HG02938 (cell line): Measurements from ENCODE around the gene AP2A1.

ENCODE experiments used
- ATAC-seq: cut with Tn5 transposase; IDR thresholded peaks from one replicate; pipeline ENCODE4 v1.9.1; 2021; ENCODE audit warnings: mild to moderate bottlenecking, moderate library complexity; ENCODE audit not compliant: unreplicated experiment

AP2A1 gene

GRCh38 chr19:49837009-49837310, 70.2 kb downstream of the AP2A1 start:
- ATAC-seq = no peak

- ATAC-seq = no peak
These were observed 70.6 kb downstream of the AP2A1 start for GRCh38 chr19:49837425-49837824.

- ATAC-seq = no peak
These were observed 72.2 kb downstream of the AP2A1 start for GRCh38 chr19:49838885-49839588.

- no peak for ATAC-seq
These were observed 72.9 kb downstream of the AP2A1 start for GRCh38 chr19:49839713-49840112.

GRCh38 chr19:49840321-49840720, 73.5 kb downstream of the AP2A1 start:
- ATAC-seq = no peak

GRCh38 chr19:49840736-49841249, 74.0 kb downstream of the AP2A1 start:
- no peak for ATAC-seq

- ATAC-seq = no peak
These were observed 76.5 kb downstream of the AP2A1 start for GRCh38 chr19:49843265-49843664.

GRCh38 chr19:49844138-49845095, 77.6 kb downstream of the AP2A1 start:
- no peak for ATAC-seq

GRCh38 chr19:49845414-49845813, 78.6 kb downstream of the AP2A1 start:
- ATAC-seq = no peak

GRCh38 chr19:49846408-49846807, 79.6 kb downstream of the AP2A1 start:
- ATAC-seq = no peak

GRCh38 chr19:49847731-49848696, 81.2 kb downstream of the AP2A1 start:
- ATAC-seq = no peak

GRCh38 chr19:49848938-49849337, 82.1 kb downstream of the AP2A1 start:
- no peak for ATAC-seq

GRCh38 chr19:49849433-49850220, 82.8 kb downstream of the AP2A1 start:
- ATAC-seq = no peak

GRCh38 chr19:49850221-49850486, 83.4 kb downstream of the AP2A1 start:
- no peak for ATAC-seq

GRCh38 chr19:49850487-49851342, 83.9 kb downstream of the AP2A1 start, which contains the start of gene PTOV1:
Gene PTOV1 (plus strand): TSS chr19:49851159.
- peak; percentile 71 for ATAC-seq

GRCh38 chr19:49851456-49852259, 84.9 kb downstream of the AP2A1 start:
- ATAC-seq = no peak

GRCh38 chr19:49852631-49853126, 85.9 kb downstream of the AP2A1 start:
- ATAC-seq = no peak

- ATAC-seq = no peak
These were observed 87.1 kb downstream of the AP2A1 start for GRCh38 chr19:49853852-49854377.
